ENCODE results near the gene PTBP1.

The PTBP1 gene

DNA sequence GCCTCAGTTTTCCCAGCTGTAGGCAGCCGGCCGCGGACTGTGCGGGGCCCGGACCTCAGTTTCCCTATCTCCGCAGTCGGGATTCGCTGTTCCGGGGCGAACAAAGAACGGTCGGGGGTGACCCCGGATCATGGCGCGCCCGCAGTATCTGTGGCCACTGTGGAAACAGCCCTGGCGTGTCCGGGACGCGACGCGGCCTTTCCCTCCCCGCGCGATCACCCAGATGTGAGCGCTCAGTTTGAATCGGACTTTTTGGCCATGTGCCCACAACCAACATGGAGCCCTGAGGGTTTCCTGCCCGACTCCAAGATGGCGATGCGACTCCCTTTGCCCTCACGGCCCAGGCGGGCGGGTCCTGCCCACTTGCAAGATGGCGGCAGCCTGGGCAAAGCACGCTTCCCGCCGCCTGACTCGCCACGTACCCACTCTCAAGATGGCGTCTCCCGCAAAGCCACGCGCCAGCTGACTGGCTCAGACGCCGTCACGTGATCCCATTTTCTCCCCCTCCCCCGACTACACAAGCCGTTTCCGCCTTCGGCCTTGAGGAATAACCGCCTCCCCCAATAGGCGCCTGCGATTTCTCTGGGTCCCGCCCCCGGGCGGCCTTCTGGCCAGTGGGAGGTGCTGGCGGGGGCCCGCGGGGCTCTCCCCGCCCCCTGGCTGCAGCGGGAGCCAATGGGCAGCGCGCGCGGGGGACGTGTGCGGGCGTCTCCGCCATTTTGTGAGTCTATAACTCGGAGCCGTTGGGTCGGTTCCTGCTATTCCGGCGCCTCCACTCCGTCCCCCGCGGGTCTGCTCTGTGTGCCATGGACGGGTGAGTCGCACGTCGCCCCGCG, at the start of gene PTBP1:
Gene PTBP1 (plus strand): TSS at position 761 of the 836 bp plus-strand sequence. CDS start 46 bp downstream, at position 807.
- peak; percentile 100 for DNase-seq (ENCODE audit: low spot score)

GRCh38 chr19:748274-748598, 49.0 kb upstream of the PTBP1 start:
- DNase-seq (ENCODE audit: low spot score): no peak

DNA sequence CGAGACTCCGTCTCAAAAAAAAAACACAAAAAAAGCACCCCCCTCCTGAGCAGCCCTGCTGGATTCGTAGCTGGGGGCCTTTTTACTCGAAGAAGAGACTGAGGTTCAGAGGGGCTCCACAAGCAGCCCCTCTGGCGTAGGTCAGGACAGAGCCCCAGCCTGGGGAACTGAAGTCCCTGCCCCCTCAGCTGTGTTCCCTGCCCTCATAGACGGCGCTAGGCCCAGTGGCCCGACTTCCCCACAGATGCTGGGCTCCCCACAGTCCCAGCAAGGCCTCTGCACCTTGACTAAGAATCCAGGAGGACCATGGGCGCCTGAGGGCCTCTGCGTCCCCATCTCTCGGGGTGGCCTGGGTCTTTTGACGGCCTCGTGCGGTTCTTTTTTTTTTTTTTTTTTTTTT, 47.4 kb upstream of the PTBP1 start:
- DNase-seq (ENCODE audit: low spot score): no peak

DNA sequence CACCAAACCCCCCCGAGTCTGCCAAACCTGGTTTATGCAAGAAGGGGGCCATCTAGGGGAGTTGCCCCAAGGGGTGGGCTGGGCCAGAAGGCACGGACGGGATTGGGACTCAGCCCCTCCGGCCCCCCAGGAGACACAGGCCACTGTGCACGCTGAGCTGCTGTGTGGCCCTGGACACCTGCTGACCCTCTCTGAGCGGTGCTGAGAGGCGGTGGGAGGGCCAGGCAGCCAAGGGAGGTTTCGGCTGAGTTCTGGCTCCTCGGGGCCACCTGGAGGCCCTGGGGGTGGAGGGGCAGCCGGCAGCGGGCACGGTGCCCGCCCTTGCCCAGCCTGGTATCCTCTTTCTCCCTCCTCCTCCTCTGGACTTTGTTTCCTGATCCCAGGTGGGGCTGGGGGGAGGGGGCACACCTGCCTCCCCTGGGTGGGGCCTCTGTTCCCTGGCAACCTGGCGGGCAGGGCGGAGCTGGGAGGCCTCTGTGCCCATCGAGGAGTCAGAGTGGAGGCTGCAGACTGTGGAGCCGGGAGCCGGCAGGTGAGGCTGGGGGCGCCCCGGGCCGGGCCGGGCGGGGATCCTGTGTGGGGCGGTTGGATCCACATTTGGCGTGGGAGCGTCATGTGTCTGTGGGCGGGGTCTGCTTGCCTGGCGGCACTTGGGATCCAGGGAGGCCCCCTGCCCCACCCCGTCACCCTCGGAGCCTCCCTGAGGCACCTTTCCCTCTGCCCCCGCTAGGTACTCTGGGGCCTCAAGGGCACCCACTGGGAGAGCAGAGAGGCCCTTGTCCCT, 46.4 kb upstream of the PTBP1 start, which contains the start of gene MISP:
Gene MISP (plus strand): TSS at position 473 of the 784 bp plus-strand sequence. CDS start 5,835 bp downstream, outside the sequence.
- DNase-seq (ENCODE audit: low spot score): no peak

DNA sequence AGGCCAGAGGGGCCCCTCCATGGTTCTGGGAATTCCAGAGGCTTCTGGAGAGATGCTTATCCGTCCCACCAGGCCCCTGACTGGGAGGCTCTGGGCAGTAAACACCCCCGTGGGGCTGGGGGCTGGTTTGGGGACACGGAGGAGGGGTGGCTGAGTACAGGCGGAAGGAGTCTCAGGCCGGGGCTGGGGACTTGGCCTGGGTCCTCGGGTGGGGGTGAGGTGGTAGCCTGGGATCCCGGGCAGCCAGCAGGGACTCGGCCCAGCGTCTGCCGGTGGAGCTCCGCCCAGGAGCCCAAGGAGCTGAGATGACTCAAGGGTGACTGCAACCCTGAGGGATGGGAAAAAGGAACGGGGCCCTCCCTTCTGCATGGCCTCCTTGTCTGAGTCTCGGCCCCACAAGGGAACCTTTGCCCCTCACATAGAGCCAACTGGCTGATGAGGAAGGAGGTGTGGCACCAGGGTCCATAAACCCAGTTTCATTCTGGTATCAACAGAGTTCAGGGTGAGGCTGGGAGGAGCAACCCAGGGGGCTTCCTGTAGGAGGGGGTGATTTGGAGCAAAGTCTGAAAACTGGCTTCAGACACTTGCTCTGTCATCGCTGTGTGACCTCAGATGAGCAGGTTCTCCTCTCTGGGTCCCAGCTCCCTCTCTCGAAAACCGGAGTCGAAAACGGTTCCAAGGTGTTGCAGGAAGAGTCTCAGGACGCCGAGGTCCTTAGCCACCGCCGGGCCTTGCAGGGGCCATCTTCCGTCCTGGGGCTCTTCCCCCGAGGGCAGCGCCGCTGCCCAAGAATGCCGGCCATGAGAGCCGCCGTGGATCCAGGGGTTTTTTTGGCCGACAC, 45.5 kb upstream of the PTBP1 start:
- DNase-seq (ENCODE audit: low spot score): no peak

DNA sequence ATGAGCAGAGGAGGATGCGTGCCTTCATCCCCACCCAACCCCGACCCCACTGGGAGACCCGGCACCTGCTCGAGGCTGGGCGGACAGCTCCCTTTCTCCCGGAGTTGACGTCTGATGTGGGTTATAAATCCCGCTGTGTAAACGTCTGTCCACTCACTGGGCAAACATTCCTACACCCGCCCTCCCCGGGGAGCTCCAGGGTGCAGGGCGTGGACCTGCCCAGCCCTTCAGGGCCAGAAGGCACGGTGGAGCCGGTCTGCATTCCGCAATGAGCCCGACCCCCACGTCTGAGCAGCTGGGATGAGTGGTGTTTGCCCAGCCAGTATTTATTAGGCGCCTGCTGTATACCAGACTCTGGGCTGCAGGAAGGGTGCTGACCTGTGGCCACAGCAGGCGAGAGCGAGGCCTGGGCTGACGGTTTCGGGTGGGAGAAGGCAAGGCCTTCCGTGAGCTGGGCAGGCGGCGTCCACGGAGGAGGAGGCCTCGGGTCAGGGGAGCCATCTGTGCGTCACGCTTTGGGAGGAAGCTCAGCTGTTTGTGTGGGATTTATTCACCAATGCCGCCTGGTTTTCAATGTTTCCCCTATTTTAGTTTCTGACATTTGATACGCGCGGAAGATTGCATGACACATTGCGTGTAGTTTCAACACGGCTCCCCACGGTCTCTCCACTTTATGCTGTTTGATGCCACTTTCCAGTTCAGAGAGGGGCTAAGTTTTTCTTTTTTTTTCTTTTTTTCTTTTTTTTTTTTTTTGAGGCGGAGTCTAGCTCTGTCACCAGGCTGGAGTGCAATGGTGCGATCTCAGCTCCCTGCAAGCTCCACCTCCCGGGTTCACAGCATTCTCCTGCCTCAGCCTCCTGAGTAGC, 44.4 kb upstream of the PTBP1 start:
- DNase-seq (ENCODE audit: low spot score): no peak

- DNase-seq (ENCODE audit: low spot score): no peak
Measured at GRCh38 chr19:754530-754929, 42.7 kb upstream of the PTBP1 start.

- no peak for DNase-seq (ENCODE audit: low spot score)
Measured at GRCh38 chr19:755063-755462, 42.2 kb upstream of the PTBP1 start.

DNA sequence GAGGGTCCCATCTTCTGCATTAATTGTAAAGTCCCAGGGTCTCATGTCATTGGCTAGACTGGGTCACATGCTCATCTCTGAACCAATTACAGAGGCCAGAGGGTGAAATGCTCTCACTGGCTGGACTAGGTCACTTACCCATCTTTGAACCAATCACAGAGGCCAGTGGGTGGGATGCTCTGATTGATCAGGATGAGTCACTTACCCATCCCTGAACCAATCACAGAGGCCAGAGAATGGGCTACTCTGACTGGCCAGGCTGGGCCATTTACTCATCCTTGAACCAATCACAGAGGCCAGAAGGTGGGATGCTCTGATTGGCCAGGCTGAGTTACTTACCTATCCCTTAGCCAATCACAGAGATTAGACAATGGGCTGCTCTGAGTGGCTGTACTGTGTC, 41.0 kb upstream of the PTBP1 start:
- DNase-seq (ENCODE audit: low spot score): no peak

DNA sequence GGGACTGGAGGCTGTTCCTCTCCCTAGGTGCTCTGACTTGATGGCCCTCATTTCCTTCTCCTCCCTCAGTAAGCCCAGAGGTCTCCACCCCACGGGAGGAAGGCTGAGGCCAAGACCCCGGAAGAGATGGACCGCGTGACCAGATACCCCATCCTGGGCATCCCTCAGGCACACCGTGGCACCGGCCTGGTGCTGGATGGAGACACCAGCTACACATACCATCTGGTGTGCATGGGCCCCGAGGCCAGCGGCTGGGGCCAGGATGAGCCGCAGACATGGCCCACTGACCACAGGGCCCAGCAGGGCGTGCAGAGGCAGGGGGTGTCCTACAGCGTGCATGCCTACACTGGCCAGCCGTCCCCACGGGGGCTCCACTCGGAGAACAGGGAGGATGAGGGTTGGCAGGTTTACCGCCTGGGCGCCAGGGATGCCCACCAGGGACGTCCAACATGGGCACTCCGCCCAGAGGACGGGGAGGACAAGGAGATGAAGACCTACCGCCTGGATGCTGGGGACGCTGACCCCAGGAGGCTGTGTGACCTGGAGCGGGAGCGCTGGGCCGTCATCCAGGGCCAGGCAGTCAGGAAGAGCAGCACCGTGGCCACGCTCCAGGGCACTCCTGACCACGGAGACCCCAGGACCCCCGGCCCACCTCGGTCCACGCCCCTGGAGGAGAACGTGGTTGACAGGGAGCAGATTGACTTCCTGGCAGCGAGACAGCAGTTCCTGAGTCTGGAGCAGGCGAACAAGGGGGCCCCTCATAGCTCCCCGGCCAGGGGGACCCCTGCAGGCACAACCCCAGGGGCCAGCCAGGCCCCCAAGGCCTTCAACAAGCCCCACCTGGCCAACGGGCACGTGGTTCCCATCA, 40.2 kb upstream of the PTBP1 start:
- DNase-seq (ENCODE audit: low spot score): no peak

DNA sequence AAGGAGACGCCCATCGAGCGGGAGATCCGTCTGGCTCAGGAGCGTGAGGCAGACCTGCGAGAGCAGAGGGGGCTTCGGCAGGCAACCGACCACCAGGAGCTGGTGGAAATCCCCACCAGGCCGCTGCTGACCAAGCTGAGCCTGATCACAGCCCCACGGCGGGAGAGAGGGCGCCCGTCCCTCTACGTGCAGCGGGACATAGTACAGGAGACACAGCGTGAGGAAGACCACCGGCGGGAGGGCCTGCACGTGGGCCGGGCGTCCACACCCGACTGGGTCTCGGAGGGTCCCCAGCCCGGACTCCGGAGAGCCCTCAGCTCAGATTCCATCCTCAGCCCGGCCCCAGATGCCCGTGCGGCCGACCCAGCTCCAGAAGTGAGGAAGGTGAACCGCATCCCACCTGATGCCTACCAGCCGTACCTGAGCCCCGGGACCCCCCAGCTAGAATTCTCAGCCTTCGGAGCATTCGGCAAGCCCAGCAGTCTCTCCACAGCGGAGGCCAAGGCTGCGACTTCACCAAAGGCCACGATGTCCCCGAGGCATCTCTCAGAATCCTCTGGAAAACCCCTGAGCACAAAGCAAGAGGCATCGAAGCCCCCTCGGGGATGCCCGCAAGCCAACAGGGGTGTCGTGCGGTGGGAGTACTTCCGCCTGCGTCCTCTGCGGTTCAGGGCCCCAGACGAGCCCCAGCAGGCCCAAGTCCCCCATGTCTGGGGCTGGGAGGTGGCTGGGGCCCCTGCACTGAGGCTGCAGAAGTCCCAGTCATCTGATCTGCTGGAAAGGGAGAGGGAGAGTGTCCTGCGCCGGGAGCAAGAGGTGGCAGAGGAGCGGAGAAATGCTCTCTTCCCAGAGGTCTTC, 39.2 kb upstream of the PTBP1 start:
- DNase-seq (ENCODE audit: low spot score): no peak

- no peak for DNase-seq (ENCODE audit: low spot score)
Measured at GRCh38 chr19:763181-763580, 34.1 kb upstream of the PTBP1 start.

DNA sequence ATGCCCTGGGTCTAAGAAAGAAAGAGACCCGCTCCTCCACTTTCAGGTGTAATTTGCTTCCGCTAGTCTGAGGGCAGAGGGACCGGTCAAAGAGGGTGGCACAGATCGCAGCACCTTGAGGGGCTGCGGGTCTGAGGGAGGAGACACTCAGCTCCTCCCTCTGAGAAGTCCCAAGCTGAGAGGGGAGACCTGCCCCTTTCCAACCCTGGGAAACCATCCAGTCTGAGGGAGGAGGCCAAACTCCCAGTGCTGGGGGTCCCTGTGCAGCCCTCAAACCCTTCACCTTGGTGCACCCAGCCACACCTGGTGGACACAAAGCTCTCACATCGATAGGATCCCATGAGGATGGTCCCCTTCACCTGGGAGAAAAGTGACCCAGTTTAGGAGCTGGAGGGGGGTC, 33.4 kb upstream of the PTBP1 start:
- no peak for DNase-seq (ENCODE audit: low spot score)

DNA sequence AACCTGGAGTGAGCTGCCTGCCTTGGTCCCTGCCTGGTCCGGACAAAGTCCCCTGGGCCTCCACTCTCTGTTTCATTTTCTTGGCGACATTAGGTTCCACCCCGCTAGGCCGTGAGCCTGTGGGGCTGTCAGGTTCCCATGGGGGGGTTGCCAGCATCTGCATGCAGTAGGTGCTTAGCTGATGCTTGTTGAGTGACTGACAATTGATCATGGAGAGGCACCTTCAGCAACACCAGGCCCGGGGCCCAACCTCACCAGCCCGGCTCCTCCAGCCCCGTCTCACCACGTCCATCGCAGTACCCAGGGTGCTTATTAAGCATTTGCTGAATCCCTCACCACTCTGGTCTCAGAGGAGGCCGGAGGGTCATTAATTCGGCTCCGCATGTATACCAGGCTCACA, 33.0 kb upstream of the PTBP1 start:
- no peak for DNase-seq (ENCODE audit: low spot score)

GRCh38 chr19:765179-765738, 32.0 kb upstream of the PTBP1 start:
- DNase-seq (ENCODE audit: low spot score): no peak

- no peak for DNase-seq (ENCODE audit: low spot score)
Measured at GRCh38 chr19:768424-768823, 28.8 kb upstream of the PTBP1 start.

- no peak for DNase-seq (ENCODE audit: low spot score)
Measured at GRCh38 chr19:769616-770015, 27.6 kb upstream of the PTBP1 start.

- DNase-seq (ENCODE audit: low spot score): no peak
Measured at GRCh38 chr19:771332-771785, 25.9 kb upstream of the PTBP1 start.

DNA sequence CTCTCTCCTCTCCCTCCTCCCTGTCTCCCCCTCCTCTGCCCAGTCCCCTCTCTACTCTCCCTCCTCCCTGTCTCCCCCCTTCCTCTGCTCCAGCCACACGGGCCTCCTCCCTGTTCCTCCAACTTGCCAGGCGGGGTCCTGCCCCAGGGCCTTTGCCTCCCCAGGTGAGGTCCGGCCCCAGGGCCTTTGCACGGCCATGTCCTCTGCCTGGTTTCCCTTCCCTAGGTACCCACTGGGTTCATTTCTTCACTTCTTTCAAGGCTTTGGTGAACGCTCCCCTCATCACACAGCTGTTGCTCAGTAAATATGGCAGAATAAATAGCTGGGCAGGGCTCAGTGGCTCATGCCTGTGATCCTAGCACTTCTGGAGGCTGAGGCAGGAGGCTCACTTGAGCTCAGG, 25.2 kb upstream of the PTBP1 start:
- no peak for DNase-seq (ENCODE audit: low spot score)

All from left forelimb (tissue), 1 donor.